GM12874 (cell line): ENCODE data around the gene RBKS.

Source experiments
- CTCF ChIP-seq: IDR thresholded peaks from 2 replicates; pipeline ENCODE4 v1.5.1; 2011; ENCODE audit warnings: low read depth, mild to moderate bottlenecking, control low read depth, low read length, moderate library complexity; ENCODE audit not compliant: insufficient read depth

RBKS gene

GRCh38 chr2:27828305-27828704 lies 61.9 kb downstream of the RBKS start:
- TF ChIP-seq CTCF = no peak

- no peak for TF ChIP-seq CTCF
Measured at GRCh38 chr2:27824401-27824800, 65.8 kb downstream of the RBKS start.

GRCh38 chr2:27823569-27823968 lies 66.6 kb downstream of the RBKS start:
- TF ChIP-seq CTCF = no peak

- TF ChIP-seq CTCF = no peak
Measured at GRCh38 chr2:27823135-27823534, 67.1 kb downstream of the RBKS start.

- no peak for TF ChIP-seq CTCF
Measured at GRCh38 chr2:27822049-27822448, 68.1 kb downstream of the RBKS start.

GRCh38 chr2:27815860-27816438 lies 74.2 kb downstream of the RBKS start:
- no peak for TF ChIP-seq CTCF

- no peak for TF ChIP-seq CTCF
Measured at GRCh38 chr2:27814758-27815157, 75.4 kb downstream of the RBKS start.
